ENCODE results near the gene TIMMDC1.

TIMMDC1 gene

GRCh38 chr3:119498186-119499011, at the start of gene TIMMDC1:
Gene TIMMDC1 (plus strand): TSS chr3:119498547. CDS start chr3:119498734, 187 bp downstream.
- peak; percentile 96 to 97 (median 96) for DNase-seq (ENCODE audit: low read depth in 3 of 3)

GRCh38 chr3:119453822-119454221, 44.5 kb upstream of the TIMMDC1 start:
- DNase-seq (ENCODE audit: low read depth in 3 of 3) = no peak

- DNase-seq (ENCODE audit: low read depth in 3 of 3) = no peak
These were observed 41.9 kb upstream of the TIMMDC1 start for GRCh38 chr3:119456469-119456868.

- DNase-seq (ENCODE audit: low read depth in 3 of 3) = no peak
These were observed 41.1 kb upstream of the TIMMDC1 start for GRCh38 chr3:119457246-119457645.

GRCh38 chr3:119463171-119464169, 34.9 kb upstream of the TIMMDC1 start, which contains the start of gene TMEM39A:
Gene TMEM39A (minus strand): TSS chr3:119463615. CDS start chr3:119462074, 1,541 bp downstream.
- DNase-seq (ENCODE audit: low read depth in 3 of 3) = peak; percentile 96 to 97 (median 97)

- DNase-seq (ENCODE audit: low read depth in 3 of 3) = no peak
These were observed 30.3 kb upstream of the TIMMDC1 start for GRCh38 chr3:119468041-119468440.

GRCh38 chr3:119469418-119470189, 28.7 kb upstream of the TIMMDC1 start:
- DNase-seq (ENCODE audit: low read depth in 3 of 3) = no peak

GRCh38 chr3:119470866-119471265, 27.5 kb upstream of the TIMMDC1 start:
- no peak for DNase-seq (ENCODE audit: low read depth in 3 of 3)

- no peak for DNase-seq (ENCODE audit: low read depth in 3 of 3)
These were observed 17.3 kb upstream of the TIMMDC1 start for GRCh38 chr3:119481079-119481478.

GRCh38 chr3:119483101-119483500, 15.2 kb upstream of the TIMMDC1 start:
- no peak for DNase-seq (ENCODE audit: low read depth in 3 of 3)

- no peak for DNase-seq (ENCODE audit: low read depth in 3 of 3)
These were observed 12.8 kb upstream of the TIMMDC1 start for GRCh38 chr3:119485563-119485962.

- DNase-seq (ENCODE audit: low read depth in 3 of 3) = no peak
These were observed 8.2 kb upstream of the TIMMDC1 start for GRCh38 chr3:119490153-119490552.

GRCh38 chr3:119492128-119492527, 6.2 kb upstream of the TIMMDC1 start:
- no peak for DNase-seq (ENCODE audit: low read depth in 3 of 3)

- DNase-seq (ENCODE audit: low read depth in 3 of 3) = no peak
These were observed 5.5 kb upstream of the TIMMDC1 start for GRCh38 chr3:119492810-119493209.

- DNase-seq (ENCODE audit: low read depth in 3 of 3) = no peak
These were observed 3.8 kb upstream of the TIMMDC1 start for GRCh38 chr3:119494597-119494996.

- DNase-seq (ENCODE audit: low read depth in 3 of 3) = no peak
These were observed 544 bp upstream of the TIMMDC1 start for GRCh38 chr3:119497820-119498185.

GRCh38 chr3:119500265-119500664, 1.9 kb downstream of the TIMMDC1 start:
- no peak for DNase-seq (ENCODE audit: low read depth in 3 of 3)

- no peak for DNase-seq (ENCODE audit: low read depth in 3 of 3)
These were observed 2.6 kb downstream of the TIMMDC1 start for GRCh38 chr3:119500901-119501300.

GRCh38 chr3:119506631-119507030, 8.3 kb downstream of the TIMMDC1 start:
- DNase-seq (ENCODE audit: low read depth in 3 of 3) = no peak

- no peak for DNase-seq (ENCODE audit: low read depth in 3 of 3)
These were observed 9.1 kb downstream of the TIMMDC1 start for GRCh38 chr3:119507404-119507803.

GRCh38 chr3:119508172-119508845, 10.0 kb downstream of the TIMMDC1 start:
- no peak for DNase-seq (ENCODE audit: low read depth in 3 of 3)
